OCI-LY7 (cell line): Measurements from ENCODE around the gene DPF3.

Source experiments
- CTCF ChIP-seq: fragments of 200-600 bp; sonication (generic); conservative IDR thresholded peaks from 2 replicates; pipeline ENCODE4 v1.5.1; 2014; ENCODE audit warnings: mild to moderate bottlenecking, antibody characterized with exemption, low read length, moderate library complexity, mixed read lengths
- EZH2phosphoT487 ChIP-seq: fragments of 200-600 bp; sonication (generic); IDR thresholded peaks from 2 replicates; pipeline ENCODE4 v1.6.1; 2018; ENCODE audit warnings: low read depth, borderline replicate concordance, mild to moderate bottlenecking, mixed run types, antibody characterized with exemption, low read length, moderate library complexity, mixed read lengths

GRCh38 chr14:72736308-72736707, 157.6 kb downstream of the DPF3 start:
- no peak for TF ChIP-seq CTCF
- no peak for TF ChIP-seq EZH2phosphoT487
